ENCODE measurements around the gene SULT1A1. TPM values are rescaled to one million over a fixed set of nuclear protein-coding genes. Genes with fewer than 3 reads are reported as not detected.
"Not testable (repeated sequence)": the region's sequence is repeated elsewhere in the genome, so short reads cannot be mapped to it uniquely, and the experiment has no call there.

SULT1A1 gene
- polyA plus RNA-seq, 3 donors = 96.3 to 362 (median 320) TPM

DNA sequence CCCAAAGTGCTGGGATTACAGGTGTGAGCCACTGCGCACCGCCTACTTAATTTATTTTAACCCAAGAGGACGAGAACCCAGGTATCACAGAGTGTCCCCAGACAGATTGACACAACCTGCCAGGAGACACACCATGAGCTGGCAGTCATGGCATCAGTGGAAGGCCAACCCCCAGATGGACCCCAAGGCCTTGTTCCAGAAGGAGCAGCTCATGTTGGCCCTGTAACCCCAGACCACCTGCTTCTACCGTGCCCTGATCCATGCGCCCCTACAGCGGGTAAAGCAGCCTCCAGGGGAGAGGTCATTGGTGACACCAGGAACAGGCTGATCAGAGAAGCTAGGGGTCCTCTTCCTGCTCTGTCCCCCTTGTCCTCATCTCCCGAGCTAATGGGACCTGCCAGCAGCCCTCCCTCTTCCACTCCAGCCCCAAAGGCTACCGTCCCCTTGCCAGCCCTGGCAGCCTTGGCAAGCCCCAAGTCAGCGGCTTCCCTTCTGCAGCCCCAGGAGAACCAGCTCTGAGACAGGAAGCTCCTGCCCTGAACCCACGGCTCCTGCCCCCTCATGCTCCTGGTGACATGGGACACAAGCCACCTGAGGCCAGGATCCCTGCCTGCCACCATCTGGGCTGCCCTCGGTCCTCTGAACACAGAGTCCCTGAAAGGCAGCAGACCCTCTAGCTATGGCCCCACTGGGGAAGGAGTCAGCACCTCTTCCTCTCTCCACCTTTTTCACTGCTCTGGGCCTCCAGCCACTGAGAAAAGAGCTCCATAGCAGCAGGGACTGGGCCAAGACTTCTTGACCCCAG lies 6.3 kb downstream of the SULT1A1 start:
- Histone ChIP-seq H3K27me3 (ENCODE audit: control insufficient read depth in 2 of 2, insufficient read depth in 2 of 2, low read length in 2 of 2) (no peaks in the 10 kb centered on the region), H3K9ac (ENCODE audit: insufficient read depth, low read length, poor library complexity, severe bottlenecking) (no peak overlapping the region), H3K27ac (ENCODE audit: low read depth in 1 of 2, low read length in 2 of 2) (peak overlapping the region in 1 of 2 donors; percentile 12), H2AFZ (ENCODE audit: insufficient read depth, low read depth, low read length, poor library complexity, severe bottlenecking) (no peak overlapping the region), H3K36me3 (replicated peaks in 1 of 2; ENCODE audit: control insufficient read depth in 1 of 2, insufficient read depth in 2 of 2, low read length in 2 of 2) (peaks cover 18 to 28% of the 10 kb centered on the region in 2 donors), H3K9me3 (replicated peaks in 1 of 2; ENCODE audit: control insufficient read depth in 1 of 2, insufficient read depth in 1 of 2, low read length in 2 of 2) (no peaks in the 10 kb centered on the region), H3K79me2 (ENCODE audit: insufficient read depth, low read length) (peaks cover 6% of the 10 kb centered on the region), H3K4me1 (ENCODE audit: control insufficient read depth in 1 of 2, insufficient read depth in 2 of 2, low read length in 2 of 2) (peaks cover 6 to 8% of the 10 kb centered on the region in 2 donors), H3K4me3 (replicated peaks in 1 of 3; ENCODE audit: low read depth in 2 of 3, low read length in 3 of 3) (no peak overlapping the region), H3K4me2 (replicated peaks; ENCODE audit: extremely low read depth, low read length, poor library complexity, severe bottlenecking) (no peak overlapping the region), H4K20me1 (ENCODE audit: insufficient read depth, low read length) (peaks cover 17% of the 10 kb centered on the region)
- peaks cover 44 to 54% of the 10 kb centered on the region in 2 donors for H3K36me3 Mint-ChIP-seq
- H3K4me3 Mint-ChIP-seq = no peak overlapping the region
- WGBS (ENCODE audit: insufficient coverage) = 77% methylated on average over 8 of the region's 11 CpGs
- peak overlapping the region in 5 of 7 donors; percentile 26 to 81 (median 54) for H3K27ac Mint-ChIP-seq
- intact Hi-C loops (cut with micrococcal nuclease) = no loop called here
- DNase-seq = no peak
- TF ChIP-seq, protein P1, sequence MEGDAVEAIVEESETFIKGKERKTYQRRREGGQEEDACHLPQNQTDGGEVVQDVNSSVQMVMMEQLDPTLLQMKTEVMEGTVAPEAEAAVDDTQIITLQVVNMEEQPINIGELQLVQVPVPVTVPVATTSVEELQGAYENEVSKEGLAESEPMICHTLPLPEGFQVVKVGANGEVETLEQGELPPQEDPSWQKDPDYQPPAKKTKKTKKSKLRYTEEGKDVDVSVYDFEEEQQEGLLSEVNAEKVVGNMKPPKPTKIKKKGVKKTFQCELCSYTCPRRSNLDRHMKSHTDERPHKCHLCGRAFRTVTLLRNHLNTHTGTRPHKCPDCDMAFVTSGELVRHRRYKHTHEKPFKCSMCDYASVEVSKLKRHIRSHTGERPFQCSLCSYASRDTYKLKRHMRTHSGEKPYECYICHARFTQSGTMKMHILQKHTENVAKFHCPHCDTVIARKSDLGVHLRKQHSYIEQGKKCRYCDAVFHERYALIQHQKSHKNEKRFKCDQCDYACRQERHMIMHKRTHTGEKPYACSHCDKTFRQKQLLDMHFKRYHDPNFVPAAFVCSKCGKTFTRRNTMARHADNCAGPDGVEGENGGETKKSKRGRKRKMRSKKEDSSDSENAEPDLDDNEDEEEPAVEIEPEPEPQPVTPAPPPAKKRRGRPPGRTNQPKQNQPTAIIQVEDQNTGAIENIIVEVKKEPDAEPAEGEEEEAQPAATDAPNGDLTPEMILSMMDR (IDR thresholded peaks at IDR 0.05) = no peak
- peaks cover 21% of the 10 kb centered on the region for H3K4me1 Mint-ChIP-seq
- H3K9me3 Mint-ChIP-seq = no peaks in the 10 kb centered on the region
- peaks cover 0 to 6% (median 5%) of the 10 kb centered on the region in 3 donors for H3K27me3 Mint-ChIP-seq (ENCODE audit: low read depth in 3 of 3)

DNA sequence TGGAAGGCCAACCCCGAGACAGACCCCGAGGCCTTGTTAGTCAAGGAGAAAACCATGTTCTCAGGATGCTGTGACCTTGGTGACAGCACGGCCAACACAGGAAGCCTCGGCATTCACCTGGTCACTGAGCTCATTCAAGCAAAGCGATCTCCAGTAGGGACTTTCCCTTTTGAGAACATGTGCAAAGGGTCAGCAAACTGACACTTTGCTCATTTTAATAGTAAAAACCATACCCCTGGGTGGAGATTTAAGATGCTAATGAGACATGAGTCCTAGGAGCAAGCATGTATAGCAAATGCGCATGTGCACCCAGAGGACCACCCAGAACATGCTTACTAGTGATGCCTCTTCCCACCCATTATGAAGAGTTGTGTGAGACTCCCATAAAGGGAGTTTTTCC lies 7.3 kb downstream of the SULT1A1 start:
- Mint-ChIP-seq H3K4me1 (peaks cover 17% of the 10 kb centered on the region), H3K27me3 (ENCODE audit: low read depth in 3 of 3) (peaks cover 0 to 6% (median 5%) of the 10 kb centered on the region in 3 donors), H3K4me3 (no peak overlapping the region), H3K9me3 (no peaks in the 10 kb centered on the region), H3K36me3 (peaks cover 36 to 45% of the 10 kb centered on the region in 2 donors), H3K27ac (no peak overlapping the region)
- no CpG with 5 or more reads among the region's 6 CpGs for WGBS (ENCODE audit: insufficient coverage)
- DNase-seq = no peak
- H3K36me3 ChIP-seq (replicated peaks in 1 of 2; ENCODE audit: control insufficient read depth in 1 of 2, insufficient read depth in 2 of 2, low read length in 2 of 2) = peaks cover 18 to 23% of the 10 kb centered on the region in 2 donors
- H3K9me3 ChIP-seq (replicated peaks in 1 of 2; ENCODE audit: control insufficient read depth in 1 of 2, insufficient read depth in 1 of 2, low read length in 2 of 2) = no peaks in the 10 kb centered on the region
- H3K4me2 ChIP-seq (replicated peaks; ENCODE audit: extremely low read depth, low read length, poor library complexity, severe bottlenecking) = no peak overlapping the region
- H3K4me1 ChIP-seq (ENCODE audit: control insufficient read depth in 1 of 2, insufficient read depth in 2 of 2, low read length in 2 of 2) = peaks cover 7 to 8% of the 10 kb centered on the region in 2 donors
- no peaks in the 10 kb centered on the region for H3K27me3 ChIP-seq (ENCODE audit: control insufficient read depth in 2 of 2, insufficient read depth in 2 of 2, low read length in 2 of 2)
- no peak overlapping the region for H3K27ac ChIP-seq (ENCODE audit: low read depth in 1 of 2, low read length in 2 of 2)
- H4K20me1 ChIP-seq (ENCODE audit: insufficient read depth, low read length) = peaks cover 9% of the 10 kb centered on the region
- intact Hi-C loops (cut with micrococcal nuclease) = no loop called here
- H3K79me2 ChIP-seq (ENCODE audit: insufficient read depth, low read length) = no peaks in the 10 kb centered on the region
- no peak overlapping the region for H3K4me3 ChIP-seq (replicated peaks in 1 of 3; ENCODE audit: low read depth in 2 of 3, low read length in 3 of 3)
- TF ChIP-seq, protein P1 (IDR thresholded peaks at IDR 0.05) = no peak
- H2AFZ ChIP-seq (ENCODE audit: insufficient read depth, low read depth, low read length, poor library complexity, severe bottlenecking) = no peak overlapping the region
- no peak overlapping the region for H3K9ac ChIP-seq (ENCODE audit: insufficient read depth, low read length, poor library complexity, severe bottlenecking)

DNA sequence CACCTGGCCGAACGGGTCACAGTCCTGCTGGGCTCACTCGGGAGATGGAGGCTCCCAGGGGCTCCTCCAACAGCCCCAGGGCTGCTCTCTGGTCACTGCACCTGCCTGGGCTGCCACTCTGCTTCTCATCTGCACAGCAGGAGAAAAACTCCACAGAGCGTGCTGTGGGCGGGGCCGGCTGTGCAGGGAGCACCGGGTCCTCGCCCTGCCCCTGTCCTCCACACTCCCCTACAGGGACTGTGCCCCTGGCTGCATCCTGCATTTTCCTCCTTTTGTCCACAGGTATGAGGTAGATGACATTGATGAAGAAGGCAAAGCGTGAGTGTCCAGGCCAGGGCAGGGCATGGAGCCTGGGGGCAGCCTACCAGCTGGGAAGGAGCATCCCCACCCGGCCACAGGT lies 7.8 kb downstream of the SULT1A1 start:
- H3K27ac ChIP-seq (ENCODE audit: low read depth in 1 of 2, low read length in 2 of 2); H3K9ac ChIP-seq (ENCODE audit: insufficient read depth, low read length, poor library complexity, severe bottlenecking); H3K9me3 Mint-ChIP-seq; intact Hi-C loops (cut with micrococcal nuclease); H3K27me3 ChIP-seq (ENCODE audit: control insufficient read depth in 2 of 2, insufficient read depth in 2 of 2, low read length in 2 of 2); H3K4me2 ChIP-seq (replicated peaks; ENCODE audit: extremely low read depth, low read length, poor library complexity, severe bottlenecking); H3K9me3 ChIP-seq (replicated peaks in 1 of 2; ENCODE audit: control insufficient read depth in 1 of 2, insufficient read depth in 1 of 2, low read length in 2 of 2); H3K4me3 Mint-ChIP-seq; H3K4me3 ChIP-seq (replicated peaks in 1 of 3; ENCODE audit: low read depth in 2 of 3, low read length in 3 of 3); H3K27ac Mint-ChIP-seq; H3K27me3 Mint-ChIP-seq (ENCODE audit: low read depth in 3 of 3); H4K20me1 ChIP-seq (ENCODE audit: insufficient read depth, low read length); H2AFZ ChIP-seq (ENCODE audit: insufficient read depth, low read depth, low read length, poor library complexity, severe bottlenecking); H3K79me2 ChIP-seq (ENCODE audit: insufficient read depth, low read length); DNase-seq: not testable (repeated sequence)
- WGBS (ENCODE audit: insufficient coverage) = no CpG with 5 or more reads among the region's 10 CpGs
- H3K4me1 Mint-ChIP-seq = peaks cover 19% of the 10 kb centered on the region
- peaks cover 34 to 40% of the 10 kb centered on the region in 2 donors for H3K36me3 Mint-ChIP-seq
- peaks cover 17 to 23% of the 10 kb centered on the region in 2 donors for H3K36me3 ChIP-seq (replicated peaks in 1 of 2; ENCODE audit: control insufficient read depth in 1 of 2, insufficient read depth in 2 of 2, low read length in 2 of 2)
- peaks cover 12 to 13% of the 10 kb centered on the region in 2 donors for H3K4me1 ChIP-seq (ENCODE audit: control insufficient read depth in 1 of 2, insufficient read depth in 2 of 2, low read length in 2 of 2)

All from CD14-positive monocyte (primary cell).